Measurements from ENCODE around the gene KLHL13. TPM values are rescaled to one million over a fixed set of nuclear protein-coding genes. Genes with fewer than 3 reads are reported as not detected.

KLHL13 gene, protein sequence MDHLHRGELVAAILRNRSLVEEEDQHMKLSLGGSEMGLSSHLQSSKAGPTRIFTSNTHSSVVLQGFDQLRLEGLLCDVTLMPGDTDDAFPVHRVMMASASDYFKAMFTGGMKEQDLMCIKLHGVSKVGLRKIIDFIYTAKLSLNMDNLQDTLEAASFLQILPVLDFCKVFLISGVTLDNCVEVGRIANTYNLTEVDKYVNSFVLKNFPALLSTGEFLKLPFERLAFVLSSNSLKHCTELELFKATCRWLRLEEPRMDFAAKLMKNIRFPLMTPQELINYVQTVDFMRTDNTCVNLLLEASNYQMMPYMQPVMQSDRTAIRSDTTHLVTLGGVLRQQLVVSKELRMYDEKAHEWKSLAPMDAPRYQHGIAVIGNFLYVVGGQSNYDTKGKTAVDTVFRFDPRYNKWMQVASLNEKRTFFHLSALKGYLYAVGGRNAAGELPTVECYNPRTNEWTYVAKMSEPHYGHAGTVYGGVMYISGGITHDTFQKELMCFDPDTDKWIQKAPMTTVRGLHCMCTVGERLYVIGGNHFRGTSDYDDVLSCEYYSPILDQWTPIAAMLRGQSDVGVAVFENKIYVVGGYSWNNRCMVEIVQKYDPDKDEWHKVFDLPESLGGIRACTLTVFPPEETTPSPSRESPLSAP
- total RNA-seq (2021; fragmentation: NEBNext Ultra II Directional; extraction: Animal tissue kit (Norgen Biotek cat#: 25700)): 10.0 and 12.8 TPM in 2 replicates
- polyA plus RNA-seq (2011; rRNA removed): 3.9 and 6.4 TPM in 2 replicates
- 6.5 TPM for polyA plus RNA-seq (2011; cell fraction: cytosol; rRNA removed)
- polyA plus RNA-seq (2011; cell fraction: nucleus; rRNA removed): 3.2 TPM
- polyA plus RNA-seq (2012, experiment 1 of 2): 7.1 to 8.9 TPM (median 8.7 TPM) in 4 replicates
- 0.87 TPM for polyA plus RNA-seq (2012, experiment 2 of 2)
- polyA plus RNA-seq (2013, experiment 1 of 2): 4.2 TPM
- 4.3 TPM for polyA plus RNA-seq (2013, experiment 2 of 2)
- polyA minus RNA-seq (2011; rRNA and poly(A)+ RNA removed): 10.9 and 21.7 TPM in 2 replicates
- polyA minus RNA-seq (2011; cell fraction: cytosol; rRNA and poly(A)+ RNA removed): 7.3 TPM
- 4.4 TPM for polyA minus RNA-seq (2011; cell fraction: nucleus; rRNA and poly(A)+ RNA removed)
- long read RNA-seq, experiment 1, transcript KLHL13-204 (7 exons, 3,256 nt): major isoform, 6 of 16 reads
- long read RNA-seq, experiment 1, partial matches to known transcripts: 3 of 16 reads
- long read RNA-seq, experiment 1, other reads (novel, unspliced or antisense): 7 of 16 reads
- long read RNA-seq, experiment 2: 0 reads

DNA sequence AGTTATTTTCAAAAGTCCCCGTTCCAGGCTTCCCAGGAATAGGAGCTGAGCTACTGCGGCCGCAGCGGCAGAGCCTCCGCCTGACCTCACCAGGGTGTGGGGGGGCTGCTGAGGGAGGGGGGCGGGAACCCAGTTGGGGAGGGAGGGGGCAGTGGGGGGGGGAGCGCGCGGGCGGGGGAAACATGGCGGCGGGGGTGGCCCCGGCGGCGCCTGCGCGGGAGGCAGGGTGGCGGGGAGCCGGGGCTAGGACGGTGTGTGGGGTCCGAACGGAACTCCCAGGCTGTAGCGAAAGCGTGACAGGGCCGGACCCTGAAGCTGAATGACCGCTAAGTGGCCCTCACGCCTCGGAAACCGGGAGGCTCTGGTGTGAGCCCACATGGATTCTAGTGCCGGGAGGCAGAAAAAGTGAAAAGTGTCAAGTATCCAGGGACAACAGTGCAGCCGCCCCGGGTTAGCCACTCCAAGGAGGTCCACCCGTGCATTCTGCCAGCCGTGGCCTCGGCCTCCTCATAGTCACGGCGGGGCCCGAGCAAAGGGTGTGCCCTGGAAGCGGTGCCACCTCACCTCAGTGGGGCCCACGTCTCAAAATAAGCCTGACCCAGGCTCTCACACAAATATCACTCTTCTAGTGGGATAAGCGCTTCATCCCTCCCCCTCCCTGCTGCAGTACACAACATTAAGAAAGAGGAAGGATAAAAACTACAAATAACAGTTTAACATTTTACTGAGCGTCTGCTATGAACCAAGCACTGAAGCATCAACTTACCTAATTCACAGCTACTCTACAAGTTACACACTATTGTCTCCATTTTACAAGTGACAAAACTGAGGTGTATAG, at the start of gene KLHL13:
Gene KLHL13 (minus strand): TSS at position 98 of the 838 bp plus-strand sequence. CDS start 88,337 bp downstream, outside the sequence.
- ChIA-PET POLR2A (ENCODE audit: partially characterized antibody) (no interaction called here), CTCF (ENCODE audit: partially characterized antibody) (interaction anchor here (1.3 kb wide), 1 partner anchor 66 kb away, joined by 4 read pairs; no protein-coding TSS in a partner anchor)
- H2AFZ ChIP-seq (ENCODE audit: low read length): peak within 1 kb of the TSS; percentile 94; the same call in 1 of the 2 replicates
- TF ChIP-seq KDM4A (IDR thresholded peaks at IDR 0.05; ENCODE audit: low read depth, low read length, severe bottlenecking) (peak; percentile 44), FOSL1 (IDR thresholded peaks at IDR 0.05; ENCODE audit: insufficient read depth, low read depth, low read length) (no peak), NRF1 (IDR thresholded peaks at IDR 0.05; ENCODE audit: low read depth, low read length) (0 out of 2 replicates have a peak, but pooled peaks have one; percentile 17), SP2 (IDR thresholded peaks at IDR 0.05; ENCODE audit: low read length) (no peak)
- TF ChIP-seq, protein P1, sequence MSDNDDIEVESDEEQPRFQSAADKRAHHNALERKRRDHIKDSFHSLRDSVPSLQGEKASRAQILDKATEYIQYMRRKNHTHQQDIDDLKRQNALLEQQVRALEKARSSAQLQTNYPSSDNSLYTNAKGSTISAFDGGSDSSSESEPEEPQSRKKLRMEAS (IDR thresholded peaks at IDR 0.05): 0 out of 2 replicates have a peak, but pooled peaks have one; percentile 5

More for the DNA sequence above, at the start of gene KLHL13:
- WGBS, 2 experiments (ENCODE audit: extremely low coverage in 1 of 2, insufficient coverage in 1 of 2, insufficient read length in 1 of 2, insufficient replicate concordance in 2 of 2, low coverage in 1 of 2, low lambda C conversion rate in 2 of 2, missing lambda C conversion rate in 1 of 2): 13% methylated on average over 10 of the region's 42 CpGs; no CpG with 5 or more reads in 1 of the 2 experiments
- Histone ChIP-seq H3K56ac (replicated peaks; ENCODE audit: insufficient read length, low read depth, low read length) (no peak within 1 kb of the TSS), H2BK5ac (ENCODE audit: low read depth, low read length) (no peak within 1 kb of the TSS), H4K5ac (ENCODE audit: insufficient read length, low read depth, low read length) (no peak within 1 kb of the TSS), H3K23me2 (ENCODE audit: low read depth, low read length) (no peaks in the 10 kb centered on the region; the same call in 1 of the 2 replicates), H3K4me3 (ENCODE audit: extremely low read depth in 1 of 4, insufficient read depth in 2 of 4, low read depth in 3 of 4, low read length in 4 of 4) (peak within 1 kb of the TSS; percentile 60 to 77 (median 72)), H3K18ac (ENCODE audit: extremely low read depth, low read length) (no peak within 1 kb of the TSS; the same call in none of the 2 replicates), H4K20me1 (replicated peaks in 1 of 2; ENCODE audit: control insufficient read depth in 1 of 2, insufficient read depth in 2 of 2, low read length in 2 of 2) (no peaks in the 10 kb centered on the region), H3K9me3 (ENCODE audit: insufficient read depth in 2 of 2, low read depth in 1 of 2, low read length in 1 of 2) (no peaks in the 10 kb centered on the region), H4K8ac (ENCODE audit: extremely low read depth, insufficient read depth, low read length) (no peak within 1 kb of the TSS; the same call in 1 of the 2 replicates), H3K4ac (replicated peaks; ENCODE audit: insufficient read length, low read depth, low read length) (no peak within 1 kb of the TSS), H3K14ac (ENCODE audit: insufficient read length) (no peak within 1 kb of the TSS), H3K4me2 (ENCODE audit: insufficient read depth in 1 of 2, low read depth in 2 of 2, low read length in 2 of 2) (peak within 1 kb of the TSS; percentile 63 to 78), H3K23ac (ENCODE audit: insufficient read length) (no peak within 1 kb of the TSS), H3K79me2 (ENCODE audit: control insufficient read depth in 1 of 2, insufficient read depth in 2 of 2, low read length in 2 of 2) (peaks cover 0 to 2% of the 10 kb centered on the region in 2 experiments; a peak in 1 of 4 replicates), H3K36me3 (ENCODE audit: control insufficient read depth in 2 of 4, insufficient read depth in 4 of 4, low read length in 3 of 4) (no peaks in the 10 kb centered on the region), H3K27me3 (replicated peaks in 1 of 4; ENCODE audit: control insufficient read depth in 3 of 4, extremely low read depth in 1 of 4, insufficient read depth in 3 of 4, low read length in 3 of 4) (no peaks in the 10 kb centered on the region), H2BK15ac (ENCODE audit: low read length) (0 out of 2 replicates have a peak within 1 kb of the TSS, but pooled peaks have one; percentile 46), H3K9ac (replicated peaks in 1 of 4; ENCODE audit: extremely low read depth in 1 of 4, low read depth in 3 of 4, low read length in 3 of 4) (peak within 1 kb of the TSS; percentile 21 to 69 (median 58); a peak in 6 of 7 replicates), H2BK12ac (ENCODE audit: low read depth, low read length) (no peak within 1 kb of the TSS), H3K79me1 (ENCODE audit: low read depth, low read length) (no peaks in the 10 kb centered on the region), H2BK120ac (replicated peaks; ENCODE audit: low read depth, low read length) (no peak within 1 kb of the TSS), H2BK20ac (ENCODE audit: low read length) (no peak within 1 kb of the TSS), H3K4me1 (replicated peaks in 1 of 4; ENCODE audit: control insufficient read depth in 3 of 4, insufficient read depth in 4 of 4, low read length in 3 of 4) (no peaks in the 10 kb centered on the region), H3K27ac (ENCODE audit: low read depth, low read length) (no peak within 1 kb of the TSS), H4K91ac (replicated peaks; ENCODE audit: insufficient read length, low read length) (no peak within 1 kb of the TSS), H2AK5ac (ENCODE audit: low read depth, low read length) (no peak within 1 kb of the TSS)
- no peak for FAIRE-seq
- DNase-seq (ENCODE audit: low read depth in 1 of 2, low spot score in 2 of 2): peak in 1 of 2 experiments; percentile 50

Measured in H1 (cell line).